ENCODE results near the gene MACROH2A1.

GRCh38 chr5:135428586-135428985 lies 29.6 kb upstream of the MACROH2A1 start:
- TF ChIP-seq, protein P1, sequence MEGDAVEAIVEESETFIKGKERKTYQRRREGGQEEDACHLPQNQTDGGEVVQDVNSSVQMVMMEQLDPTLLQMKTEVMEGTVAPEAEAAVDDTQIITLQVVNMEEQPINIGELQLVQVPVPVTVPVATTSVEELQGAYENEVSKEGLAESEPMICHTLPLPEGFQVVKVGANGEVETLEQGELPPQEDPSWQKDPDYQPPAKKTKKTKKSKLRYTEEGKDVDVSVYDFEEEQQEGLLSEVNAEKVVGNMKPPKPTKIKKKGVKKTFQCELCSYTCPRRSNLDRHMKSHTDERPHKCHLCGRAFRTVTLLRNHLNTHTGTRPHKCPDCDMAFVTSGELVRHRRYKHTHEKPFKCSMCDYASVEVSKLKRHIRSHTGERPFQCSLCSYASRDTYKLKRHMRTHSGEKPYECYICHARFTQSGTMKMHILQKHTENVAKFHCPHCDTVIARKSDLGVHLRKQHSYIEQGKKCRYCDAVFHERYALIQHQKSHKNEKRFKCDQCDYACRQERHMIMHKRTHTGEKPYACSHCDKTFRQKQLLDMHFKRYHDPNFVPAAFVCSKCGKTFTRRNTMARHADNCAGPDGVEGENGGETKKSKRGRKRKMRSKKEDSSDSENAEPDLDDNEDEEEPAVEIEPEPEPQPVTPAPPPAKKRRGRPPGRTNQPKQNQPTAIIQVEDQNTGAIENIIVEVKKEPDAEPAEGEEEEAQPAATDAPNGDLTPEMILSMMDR (IDR thresholded peaks at IDR 0.05; ENCODE audit: borderline replicate concordance, extremely low read depth, low read length, poor library complexity, severe bottlenecking) = no peak
- no peak for TF ChIP-seq EZH2 (IDR thresholded peaks at IDR 0.05; ENCODE audit: borderline replicate concordance, low read depth, low read length, severe bottlenecking)

All from DND-41 (cell line).